Measurements from ENCODE around the gene XRCC4.
"Not testable (repeated sequence)": the region's sequence is repeated elsewhere in the genome, so short reads cannot be mapped to it uniquely, and the experiment has no call there.

XRCC4 gene

GRCh38 chr5:83146441-83146840 lies 69.1 kb downstream of the XRCC4 start:
- POLR2A ChIA-PET = no interaction called here
- CTCF ChIA-PET = no interaction called here
- no peak for TF ChIP-seq PKNOX1 (IDR thresholded peaks at IDR 0.05)
- TF ChIP-seq ZNF384 (IDR thresholded peaks at IDR 0.05) = no peak
- no peak for TF ChIP-seq LEF1 (IDR thresholded peaks at IDR 0.05; ENCODE audit: borderline replicate concordance)
- no peak for TF ChIP-seq FOXM1 (IDR thresholded peaks at IDR 0.05; ENCODE audit: borderline replicate concordance)
- TF ChIP-seq NFRKB (IDR thresholded peaks at IDR 0.05) = no peak
- no peak for TF ChIP-seq FOXA1 (IDR thresholded peaks at IDR 0.05)
- no peak for TF ChIP-seq CTBP1 (IDR thresholded peaks at IDR 0.05; ENCODE audit: borderline replicate concordance)
- no peak for TF ChIP-seq FOXK2 (IDR thresholded peaks at IDR 0.05)
- no peak for TF ChIP-seq L3MBTL2 (conservative IDR thresholded peaks at IDR 0.05)
- DNase-seq (ENCODE audit: extremely low spot score) = no peak

DNA sequence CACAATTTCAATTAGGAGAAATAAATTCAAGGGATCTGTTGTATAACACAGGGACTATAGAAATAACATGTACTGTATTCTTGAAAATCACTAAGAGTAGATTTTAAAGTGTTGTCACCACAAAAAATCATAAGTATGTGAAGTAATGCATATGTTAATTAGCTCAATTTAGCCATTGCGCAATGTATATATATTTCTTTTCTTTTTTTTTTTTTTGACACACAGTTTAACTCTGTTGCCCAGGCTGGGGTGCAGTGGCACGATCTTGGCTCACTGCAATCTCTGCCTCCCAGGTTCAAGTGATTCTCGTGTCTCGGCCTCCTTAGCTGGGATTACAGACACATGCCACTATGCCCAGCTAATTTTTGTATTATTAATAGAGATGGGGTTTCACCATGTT lies 70.2 kb downstream of the XRCC4 start:
- POLR2A ChIA-PET = no interaction called here
- TF ChIP-seq LEF1 (IDR thresholded peaks at IDR 0.05; ENCODE audit: borderline replicate concordance) = no peak
- TF ChIP-seq FOXK2 (IDR thresholded peaks at IDR 0.05) = no peak
- no peak for TF ChIP-seq CTBP1 (IDR thresholded peaks at IDR 0.05; ENCODE audit: borderline replicate concordance)
- TF ChIP-seq ARNT (IDR thresholded peaks at IDR 0.05) = no peak
- no peak for TF ChIP-seq ELF4 (IDR thresholded peaks at IDR 0.05)
- TF ChIP-seq L3MBTL2 (conservative IDR thresholded peaks at IDR 0.05) = no peak
- TF ChIP-seq FOXM1 (IDR thresholded peaks at IDR 0.05; ENCODE audit: borderline replicate concordance) = no peak
- no peak for TF ChIP-seq SP1 (IDR thresholded peaks at IDR 0.05)
- TF ChIP-seq ZNF384 (IDR thresholded peaks at IDR 0.05) = no peak
- no peak for TF ChIP-seq FOXA1 (IDR thresholded peaks at IDR 0.05)
- TF ChIP-seq BHLHE40 (IDR thresholded peaks at IDR 0.05; ENCODE audit: borderline replicate concordance) = no peak
- no peak for TF ChIP-seq NFRKB (IDR thresholded peaks at IDR 0.05)
- no peak for TF ChIP-seq SUZ12 (IDR thresholded peaks at IDR 0.05)
- no peak for TF ChIP-seq PKNOX1 (IDR thresholded peaks at IDR 0.05)
- TF ChIP-seq TARDBP (IDR thresholded peaks at IDR 0.05) = no peak
- no peak for TF ChIP-seq HDGF (IDR thresholded peaks at IDR 0.05; ENCODE audit: borderline replicate concordance)
- CTCF ChIA-PET = no interaction called here
- no peak for DNase-seq (ENCODE audit: extremely low spot score)

- ChIA-PET CTCF (no interaction called here), POLR2A (no interaction called here)
- no peak for TF ChIP-seq NFRKB (IDR thresholded peaks at IDR 0.05)
- no peak for TF ChIP-seq ELF4 (IDR thresholded peaks at IDR 0.05)
- no peak for TF ChIP-seq TARDBP (IDR thresholded peaks at IDR 0.05)
- no peak for TF ChIP-seq SP1 (IDR thresholded peaks at IDR 0.05)
- TF ChIP-seq FOXM1 (IDR thresholded peaks at IDR 0.05; ENCODE audit: borderline replicate concordance) = no peak
- TF ChIP-seq SUZ12 (IDR thresholded peaks at IDR 0.05) = no peak
- TF ChIP-seq CTBP1 (IDR thresholded peaks at IDR 0.05; ENCODE audit: borderline replicate concordance) = no peak
- no peak for TF ChIP-seq BHLHE40 (IDR thresholded peaks at IDR 0.05; ENCODE audit: borderline replicate concordance)
- no peak for TF ChIP-seq L3MBTL2 (conservative IDR thresholded peaks at IDR 0.05)
- no peak for TF ChIP-seq HDGF (IDR thresholded peaks at IDR 0.05; ENCODE audit: borderline replicate concordance)
- no peak for TF ChIP-seq ARNT (IDR thresholded peaks at IDR 0.05)
- no peak for TF ChIP-seq LEF1 (IDR thresholded peaks at IDR 0.05; ENCODE audit: borderline replicate concordance)
- DNase-seq (ENCODE audit: extremely low spot score) = no peak
Observed at GRCh38 chr5:83148370-83148769, 71.0 kb downstream of the XRCC4 start.

- CTCF ChIA-PET = no interaction called here
- no peak for TF ChIP-seq PKNOX1 (IDR thresholded peaks at IDR 0.05)
- no peak for TF ChIP-seq ARNT (IDR thresholded peaks at IDR 0.05)
- TF ChIP-seq ELF4 (IDR thresholded peaks at IDR 0.05) = no peak
- TF ChIP-seq ZNF384 (IDR thresholded peaks at IDR 0.05) = no peak
- no peak for TF ChIP-seq FOXK2 (IDR thresholded peaks at IDR 0.05)
- TF ChIP-seq LEF1 (IDR thresholded peaks at IDR 0.05; ENCODE audit: borderline replicate concordance) = no peak
- no peak for TF ChIP-seq HDGF (IDR thresholded peaks at IDR 0.05; ENCODE audit: borderline replicate concordance)
- TF ChIP-seq FOXA1 (IDR thresholded peaks at IDR 0.05) = no peak
- no peak for TF ChIP-seq FOXM1 (IDR thresholded peaks at IDR 0.05; ENCODE audit: borderline replicate concordance)
- no peak for TF ChIP-seq TARDBP (IDR thresholded peaks at IDR 0.05)
- TF ChIP-seq L3MBTL2 (conservative IDR thresholded peaks at IDR 0.05) = no peak
- TF ChIP-seq BHLHE40 (IDR thresholded peaks at IDR 0.05; ENCODE audit: borderline replicate concordance) = no peak
- TF ChIP-seq CTBP1 (IDR thresholded peaks at IDR 0.05; ENCODE audit: borderline replicate concordance) = no peak
- no peak for TF ChIP-seq SUZ12 (IDR thresholded peaks at IDR 0.05)
- TF ChIP-seq SP1 (IDR thresholded peaks at IDR 0.05) = no peak
- no peak for TF ChIP-seq NFRKB (IDR thresholded peaks at IDR 0.05)
- peak; percentile 9 for DNase-seq (ENCODE audit: extremely low spot score)
- POLR2A ChIA-PET = interaction anchor here (0.8 kb wide), 1 partner anchor 163 kb away, joined by 3 read pairs; no protein-coding TSS in a partner anchor
Observed at GRCh38 chr5:83149671-83150070, 72.3 kb downstream of the XRCC4 start.

- CTCF ChIA-PET = no interaction called here
- DNase-seq (ENCODE audit: extremely low spot score) = no peak
- TF ChIP-seq ARNT (IDR thresholded peaks at IDR 0.05) = no peak
- no peak for TF ChIP-seq SUZ12 (IDR thresholded peaks at IDR 0.05)
- TF ChIP-seq FOXK2 (IDR thresholded peaks at IDR 0.05) = no peak
- no peak for TF ChIP-seq SP1 (IDR thresholded peaks at IDR 0.05)
- TF ChIP-seq LEF1 (IDR thresholded peaks at IDR 0.05; ENCODE audit: borderline replicate concordance) = no peak
- TF ChIP-seq FOXA1 (IDR thresholded peaks at IDR 0.05) = no peak
- TF ChIP-seq L3MBTL2 (conservative IDR thresholded peaks at IDR 0.05) = no peak
- TF ChIP-seq ELF4 (IDR thresholded peaks at IDR 0.05) = no peak
- TF ChIP-seq NFRKB (IDR thresholded peaks at IDR 0.05) = no peak
- TF ChIP-seq FOXM1 (IDR thresholded peaks at IDR 0.05; ENCODE audit: borderline replicate concordance) = no peak
- TF ChIP-seq TARDBP (IDR thresholded peaks at IDR 0.05) = no peak
- no peak for TF ChIP-seq PKNOX1 (IDR thresholded peaks at IDR 0.05)
- TF ChIP-seq HDGF (IDR thresholded peaks at IDR 0.05; ENCODE audit: borderline replicate concordance) = no peak
- POLR2A ChIA-PET = no interaction called here
Observed at GRCh38 chr5:83151821-83152220, 74.5 kb downstream of the XRCC4 start.

DNA sequence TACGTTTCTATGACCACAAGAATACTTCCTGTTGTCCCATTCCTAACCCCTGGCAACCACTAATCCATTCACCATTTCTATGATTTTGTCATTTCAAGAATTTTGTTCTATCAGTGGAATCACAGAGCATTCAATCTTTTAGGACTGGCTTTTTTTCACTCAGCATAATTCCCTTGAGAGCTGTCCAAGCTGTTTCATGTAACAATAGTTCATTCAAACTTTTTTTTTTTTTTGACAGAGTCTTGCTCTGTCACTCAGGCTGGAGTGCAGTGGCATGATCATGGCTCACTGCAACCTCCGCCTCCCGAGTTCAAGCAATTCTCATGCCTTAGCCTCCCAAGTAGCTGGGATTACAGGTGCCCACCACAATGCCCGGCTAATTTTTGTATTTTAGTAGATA lies 75.6 kb downstream of the XRCC4 start:
- CTCF ChIA-PET = not testable (repeated sequence)

More for the DNA sequence above, 75.6 kb downstream of the XRCC4 start:
- POLR2A ChIA-PET; DNase-seq (ENCODE audit: extremely low spot score): not testable (repeated sequence)
